Neural cell (in vitro differentiated cells): ENCODE results near the gene SLC35E4.

ENCODE experiments used
- EP300 ChIP-seq: fragments of 450-650 bp; conservative IDR thresholded peaks from 2 replicates; pipeline ENCODE4 v1.6.1; 2014; ENCODE audit warnings: antibody characterized with exemption, mild to moderate bottlenecking, moderate library complexity; ENCODE audit not compliant: poor library complexity, severe bottlenecking
- SMC3 ChIP-seq: fragments of 450-650 bp; conservative IDR thresholded peaks from 2 replicates; pipeline ENCODE4 v1.6.1; 2014; ENCODE audit warnings: antibody characterized with exemption, mild to moderate bottlenecking, moderate library complexity; ENCODE audit not compliant: poor library complexity
- TAF1 ChIP-seq: IDR thresholded peaks from 2 replicates; pipeline ENCODE4 v1.6.1; 2012; ENCODE audit warnings: low read depth
- TF ChIP-seq, protein P1 (sequence below): fragments of 450-650 bp; IDR thresholded peaks from 2 replicates; pipeline ENCODE4 v1.5.1; 2014; ENCODE audit warnings: antibody characterized with exemption, mild to moderate bottlenecking, moderate library complexity; ENCODE audit not compliant: poor library complexity, severe bottlenecking

DNA sequence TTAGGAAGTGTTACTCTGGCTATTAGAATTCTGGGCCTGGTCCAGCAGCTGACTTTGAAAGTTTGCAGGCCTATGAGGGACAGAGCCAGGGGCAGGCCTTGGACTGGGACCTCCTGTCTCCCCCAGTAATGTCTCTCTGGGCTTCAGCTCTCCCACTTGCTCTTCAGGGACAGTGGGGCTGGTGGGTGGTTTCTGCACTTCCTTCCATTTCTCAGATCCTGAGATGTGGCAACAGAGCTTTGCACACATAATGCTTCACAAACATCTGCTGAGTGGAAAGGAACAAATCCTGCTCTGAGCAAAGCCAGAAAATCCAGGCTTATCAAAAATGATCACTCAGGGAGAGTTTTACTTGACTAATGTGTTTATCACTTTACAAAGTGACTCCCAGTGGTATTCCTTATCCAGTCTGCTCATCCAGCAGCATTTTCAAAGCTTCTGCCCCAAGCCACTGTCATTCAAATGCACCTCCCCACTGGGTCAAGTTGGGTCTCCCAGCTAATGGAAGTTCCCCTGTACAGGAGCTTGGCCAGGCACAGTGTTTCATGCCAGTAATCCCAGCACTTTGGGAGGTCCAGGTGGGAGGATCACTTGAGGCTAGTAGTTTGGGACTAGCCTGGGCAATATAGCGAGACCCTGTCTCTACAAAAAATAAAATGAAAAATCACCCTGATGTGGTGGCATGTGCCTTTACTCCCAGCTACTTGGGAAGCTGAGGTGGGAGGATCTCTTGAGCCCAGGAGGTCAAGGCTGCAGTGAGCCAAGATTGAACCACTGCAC lies 45.6 kb downstream of the SLC35E4 start:
- TF ChIP-seq, protein P1, sequence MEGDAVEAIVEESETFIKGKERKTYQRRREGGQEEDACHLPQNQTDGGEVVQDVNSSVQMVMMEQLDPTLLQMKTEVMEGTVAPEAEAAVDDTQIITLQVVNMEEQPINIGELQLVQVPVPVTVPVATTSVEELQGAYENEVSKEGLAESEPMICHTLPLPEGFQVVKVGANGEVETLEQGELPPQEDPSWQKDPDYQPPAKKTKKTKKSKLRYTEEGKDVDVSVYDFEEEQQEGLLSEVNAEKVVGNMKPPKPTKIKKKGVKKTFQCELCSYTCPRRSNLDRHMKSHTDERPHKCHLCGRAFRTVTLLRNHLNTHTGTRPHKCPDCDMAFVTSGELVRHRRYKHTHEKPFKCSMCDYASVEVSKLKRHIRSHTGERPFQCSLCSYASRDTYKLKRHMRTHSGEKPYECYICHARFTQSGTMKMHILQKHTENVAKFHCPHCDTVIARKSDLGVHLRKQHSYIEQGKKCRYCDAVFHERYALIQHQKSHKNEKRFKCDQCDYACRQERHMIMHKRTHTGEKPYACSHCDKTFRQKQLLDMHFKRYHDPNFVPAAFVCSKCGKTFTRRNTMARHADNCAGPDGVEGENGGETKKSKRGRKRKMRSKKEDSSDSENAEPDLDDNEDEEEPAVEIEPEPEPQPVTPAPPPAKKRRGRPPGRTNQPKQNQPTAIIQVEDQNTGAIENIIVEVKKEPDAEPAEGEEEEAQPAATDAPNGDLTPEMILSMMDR: no peak
- TF ChIP-seq TAF1 (no peak), SMC3 (no peak), EP300 (no peak)
